Sigmoid colon (tissue), 7 donors: ENCODE measurements around the gene DPYSL4. TPM values are rescaled to one million over a fixed set of nuclear protein-coding genes. Genes with fewer than 3 reads are reported as not detected.

Experiments used
- DNase-seq: peaks from one replicate; pipeline ENCODE4 v3.0.0-alpha.2; 2019
- H3K27ac ChIP-seq, 4 donors: fragments of 200-600 bp; sonication (generic); one replicate each; pipeline ENCODE4 v1.5.1; 2016 to 2019; ENCODE audit warnings: mild to moderate bottlenecking in 1 of 4
- H3K27me3 ChIP-seq, 3 donors: fragments of 200-600 bp; sonication (generic); one replicate each; pipeline ENCODE4 v1.5.1; 2019; ENCODE audit warnings: mild to moderate bottlenecking in 1 of 3
- H3K36me3 ChIP-seq, 4 donors: fragments of 200-600 bp; sonication (generic); one replicate each; pipeline ENCODE4 v1.5.1; 2016 to 2019
- H3K4me1 ChIP-seq, 4 donors: fragments of 200-600 bp; sonication (generic); one replicate each; pipeline ENCODE4 v1.5.1; 2017 to 2019
- H3K4me3 ChIP-seq, 4 donors: fragments of 200-600 bp; sonication (generic); one replicate each; pipeline ENCODE4 v1.5.1; 2017 to 2019; ENCODE audit warnings: mild to moderate bottlenecking in 2 of 4, moderate library complexity in 1 of 4
- H3K9me3 ChIP-seq, 4 donors: fragments of 200-600 bp in 3 of 4; sonication (generic) in 3 of 4; one replicate each; pipeline versions ENCODE4 v1.5.1 to v1.6.1; 2013 to 2019
- CTCF ChIP-seq, 4 experiments: fragments of 450-650 bp in 3 of 4; fragments of 200-600 bp in 1 of 4; IDR thresholded peaks; one replicate each; pipeline ENCODE4 v1.5.1; 2016 to 2019; ENCODE audit warnings: antibody characterized with exemption in 4 of 4, mild to moderate bottlenecking in 3 of 4, moderate library complexity in 2 of 4
- EP300 ChIP-seq, 4 donors: sonication (generic); formaldehyde crosslinking; IDR thresholded peaks; one replicate each; pipeline ENCODE4 v1.6.1; 2017; ENCODE audit warnings: antibody characterized with exemption in 4 of 4
- POLR2A ChIP-seq, 2 donors: fragments of 450-650 bp; IDR thresholded peaks; one replicate each; pipeline ENCODE4 v1.6.1; 2016; ENCODE audit warnings: antibody characterized with exemption in 2 of 2, mild to moderate bottlenecking in 2 of 2, moderate library complexity in 2 of 2
- POLR2AphosphoS5 ChIP-seq, 4 donors: sonication (generic); formaldehyde crosslinking; IDR thresholded peaks; one replicate each; pipeline ENCODE4 v1.6.1; 2017; ENCODE audit warnings: antibody characterized with exemption in 4 of 4
- WGBS, 2 donors: extraction: QIAGEN DNeasy Blood & Tissue Kit; methylation state at CpG; one replicate each; pipeline ENCODE4 v1.1.7; 2013; 5-methylcytosine and 5-hydroxymethylcytosine counted together
- intact Hi-C: fragments of 100-400 bp; cut with DNase I; formaldehyde crosslinking; loops from one replicate; pipeline ENCODE4 v1.15.1; 2023
- polyA plus RNA-seq, 3 donors: library from polyadenylated mRNA; stranded (reverse); fragments of 200-250 nt; gene quantifications; one replicate each; pipeline ENCODE4 v1.2.3, GENCODE V29; 2013
- total RNA-seq, 4 donors: library from RNA; depleted of rRNA; stranded (reverse); fragments of >200 nt; gene quantifications; one replicate each; pipeline ENCODE4 v1.1.0, GENCODE V29; 2016
- donor health status: healthy with polysubstance abuse.
- donor health status: Bipolar disorder and iron deficiency.
- donor health status: healthy.

DPYSL4 gene
- total and polyA plus RNA-seq, 7 donors, result under 0.01 to 1.9 (median 0.63) TPM; not detected in 1

- no peak for DNase-seq
- intact Hi-C loops, result no loop called here
- no peak for TF ChIP-seq EP300 (IDR thresholded peaks at IDR 0.05)
- TF ChIP-seq POLR2AphosphoS5 (IDR thresholded peaks at IDR 0.05), result no peak
- no peak for TF ChIP-seq CTCF (IDR thresholded peaks at IDR 0.05)
- no peak for TF ChIP-seq POLR2A (IDR thresholded peaks at IDR 0.05)
- peaks cover 0 to 28% (median 0%) of the 10 kb centered on the region in 4 donors for H3K36me3 ChIP-seq
- H3K27ac ChIP-seq, result no peak overlapping the region
- peaks cover 0 to 4% (median 0%) of the 10 kb centered on the region in 3 donors for H3K27me3 ChIP-seq
- no peak overlapping the region for H3K4me3 ChIP-seq
- no peaks in the 10 kb centered on the region for H3K9me3 ChIP-seq
- H3K4me1 ChIP-seq, result no peaks in the 10 kb centered on the region
- WGBS, 2 donors, result 81 to 89% methylated on average over 23 of the region's 23 CpGs
These were observed 20.4 kb upstream of the DPYSL4 start for GRCh38 chr10:132166216-132166950.

- Histone ChIP-seq H3K27me3 (peaks cover 0 to 4% (median 1%) of the 10 kb centered on the region in 3 donors), H3K4me1 (no peaks in the 10 kb centered on the region), H3K4me3 (no peak overlapping the region), H3K36me3 (peaks cover 0 to 28% (median 0%) of the 10 kb centered on the region in 4 donors), H3K27ac (no peak overlapping the region), H3K9me3 (no peaks in the 10 kb centered on the region)
- intact Hi-C loops, result no loop called here
- 82 to 87% methylated on average over 22 of the region's 22 CpGs for WGBS, 2 donors
- no peak for DNase-seq
- no peak for TF ChIP-seq POLR2A (IDR thresholded peaks at IDR 0.05)
- no peak for TF ChIP-seq CTCF (IDR thresholded peaks at IDR 0.05)
- TF ChIP-seq POLR2AphosphoS5 (IDR thresholded peaks at IDR 0.05), result no peak
- no peak for TF ChIP-seq EP300 (IDR thresholded peaks at IDR 0.05)
These were observed 19.6 kb upstream of the DPYSL4 start for GRCh38 chr10:132167041-132167674.

- Histone ChIP-seq H3K27ac (no peak overlapping the region), H3K27me3 (peaks cover 0 to 6% (median 4%) of the 10 kb centered on the region in 3 donors), H3K9me3 (no peaks in the 10 kb centered on the region), H3K4me3 (no peak overlapping the region), H3K36me3 (peaks cover 0 to 28% (median 0%) of the 10 kb centered on the region in 4 donors), H3K4me1 (no peaks in the 10 kb centered on the region)
- intact Hi-C loops, result no loop called here
- WGBS, 2 donors, result 86% methylated on average over 17 of the region's 17 CpGs
- no peak for DNase-seq
- no peak for TF ChIP-seq EP300 (IDR thresholded peaks at IDR 0.05)
- TF ChIP-seq POLR2A (IDR thresholded peaks at IDR 0.05), result no peak
- TF ChIP-seq CTCF (IDR thresholded peaks at IDR 0.05), result no peak
- no peak for TF ChIP-seq POLR2AphosphoS5 (IDR thresholded peaks at IDR 0.05)
These were observed 18.8 kb upstream of the DPYSL4 start for GRCh38 chr10:132167976-132168375.

- WGBS, 2 donors, result 70 to 78% methylated on average over 28 of the region's 28 CpGs
- TF ChIP-seq EP300 (IDR thresholded peaks at IDR 0.05) (no peak), POLR2A (IDR thresholded peaks at IDR 0.05) (no peak), POLR2AphosphoS5 (IDR thresholded peaks at IDR 0.05) (no peak), CTCF (IDR thresholded peaks at IDR 0.05) (no peak)
- Histone ChIP-seq H3K4me1 (no peaks in the 10 kb centered on the region), H3K27ac (no peak overlapping the region), H3K36me3 (peaks cover 0 to 28% (median 0%) of the 10 kb centered on the region in 4 donors), H3K27me3 (peaks cover 0 to 6% (median 4%) of the 10 kb centered on the region in 3 donors), H3K9me3 (no peaks in the 10 kb centered on the region), H3K4me3 (no peak overlapping the region)
- intact Hi-C loops, result no loop called here
- no peak for DNase-seq
These were observed 18.1 kb upstream of the DPYSL4 start for GRCh38 chr10:132168571-132169030.
